ENCODE data around the gene MSRB1.

The MSRB1 gene

GRCh38 chr16:1890024-1890707 is 52.8 kb downstream of the MSRB1 start:
- Histone ChIP-seq H3K27me3 (replicated peaks; ENCODE audit: control insufficient read depth, insufficient read depth, low read length) (no peaks in the 10 kb centered on the region; the same call in 1 of the 2 replicates), H3K36me3 (ENCODE audit: control insufficient read depth, insufficient read depth, low read length) (no peaks in the 10 kb centered on the region), H3K4me3 (replicated peaks; ENCODE audit: low read depth, low read length) (no peak overlapping the region)
- TF ChIP-seq CTCF (IDR thresholded peaks at IDR 0.05; ENCODE audit: insufficient read depth, low read length, poor library complexity, severe bottlenecking), result no peak
- no peak for DNase-seq (ENCODE audit: extremely low read depth, insufficient read length)
